Left ventricle myocardium inferior (tissue), 1 donor: ENCODE data around the gene ZNF326. TPM values are rescaled to one million over a fixed set of nuclear protein-coding genes. Genes with fewer than 3 reads are reported as not detected.

Experiments used
- DNase-seq: peaks from one replicate; pipeline ENCODE4 v3.0.0-alpha.2; 2020
- H3K27ac ChIP-seq: fragments of 200-600 bp; replicated peaks from 2 replicates; pipeline ENCODE4 v1.8.0; 2021
- H3K27me3 ChIP-seq: fragments of 200-600 bp; 2 replicates; pipeline ENCODE4 v1.8.0; 2021; ENCODE audit warnings: low read depth
- H3K36me3 ChIP-seq: fragments of 200-600 bp; 2 replicates; pipeline ENCODE4 v1.8.0; 2021
- H3K4me1 ChIP-seq: fragments of 200-600 bp; 2 replicates; pipeline ENCODE4 v1.8.0; 2021
- H3K4me3 ChIP-seq: fragments of 200-600 bp; 2 replicates; pipeline ENCODE4 v1.8.0; 2021; ENCODE audit warnings: mild to moderate bottlenecking, moderate library complexity
- H3K9me3 ChIP-seq: fragments of 200-600 bp; replicated peaks from 2 replicates; pipeline ENCODE4 v1.8.0; 2021
- intact Hi-C: fragments of 100-400 bp; cut with micrococcal nuclease; formaldehyde crosslinking; loops from one replicate; pipeline ENCODE4 v1.11.0; 2022
- total RNA-seq: library from RNA; stranded (reverse); fragmentation: NEBNext Ultra II Directional; extraction: Animal tissue kit (Norgen Biotek cat#: 25700); gene quantifications from one replicate; pipeline ENCODE4 v1.2.1, GENCODE V29; 2021
- TF ChIP-seq, protein P1 (sequence below): fragments of 200-600 bp; IDR thresholded peaks from 2 replicates; pipeline ENCODE4 v1.8.0; 2021; ENCODE audit warnings: antibody characterized with exemption, mild to moderate bottlenecking, borderline replicate concordance
- donor health status: DM: no; HTN: yes; CAD: no; lungs with severe emphysema.

The ZNF326 gene
- total RNA-seq, 1 donor from 2014 or later: 18.1 TPM

DNA sequence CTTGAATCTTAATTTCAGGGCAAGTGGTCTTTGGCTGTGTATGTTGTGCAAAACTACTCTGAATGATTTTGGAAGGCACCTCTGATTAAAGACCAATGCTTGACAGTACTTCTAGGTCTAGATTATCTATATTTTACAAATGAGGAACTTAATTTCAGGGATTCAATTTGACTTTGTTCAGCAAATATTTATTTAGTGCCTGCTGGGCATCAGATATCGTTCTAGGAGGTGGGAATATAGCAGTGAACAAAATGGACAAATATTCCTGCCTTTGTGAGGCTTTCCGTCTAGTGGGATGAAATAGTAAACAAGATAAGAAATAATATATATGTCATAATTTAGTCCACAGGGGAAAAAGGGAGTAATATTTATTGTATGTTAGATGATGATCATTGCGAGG is 4.7 kb downstream of the ZNF326 start:
- TF ChIP-seq, protein P1, sequence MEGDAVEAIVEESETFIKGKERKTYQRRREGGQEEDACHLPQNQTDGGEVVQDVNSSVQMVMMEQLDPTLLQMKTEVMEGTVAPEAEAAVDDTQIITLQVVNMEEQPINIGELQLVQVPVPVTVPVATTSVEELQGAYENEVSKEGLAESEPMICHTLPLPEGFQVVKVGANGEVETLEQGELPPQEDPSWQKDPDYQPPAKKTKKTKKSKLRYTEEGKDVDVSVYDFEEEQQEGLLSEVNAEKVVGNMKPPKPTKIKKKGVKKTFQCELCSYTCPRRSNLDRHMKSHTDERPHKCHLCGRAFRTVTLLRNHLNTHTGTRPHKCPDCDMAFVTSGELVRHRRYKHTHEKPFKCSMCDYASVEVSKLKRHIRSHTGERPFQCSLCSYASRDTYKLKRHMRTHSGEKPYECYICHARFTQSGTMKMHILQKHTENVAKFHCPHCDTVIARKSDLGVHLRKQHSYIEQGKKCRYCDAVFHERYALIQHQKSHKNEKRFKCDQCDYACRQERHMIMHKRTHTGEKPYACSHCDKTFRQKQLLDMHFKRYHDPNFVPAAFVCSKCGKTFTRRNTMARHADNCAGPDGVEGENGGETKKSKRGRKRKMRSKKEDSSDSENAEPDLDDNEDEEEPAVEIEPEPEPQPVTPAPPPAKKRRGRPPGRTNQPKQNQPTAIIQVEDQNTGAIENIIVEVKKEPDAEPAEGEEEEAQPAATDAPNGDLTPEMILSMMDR: no peak
- H3K4me3 ChIP-seq: no peak overlapping the region
- intact Hi-C loops: no loop called here
- H3K4me1 ChIP-seq: peaks cover 83% of the 10 kb centered on the region
- H3K27me3 ChIP-seq: no peaks in the 10 kb centered on the region
- no peaks in the 10 kb centered on the region for H3K9me3 ChIP-seq
- no peak overlapping the region for H3K27ac ChIP-seq
- DNase-seq: no peak
- no peaks in the 10 kb centered on the region for H3K36me3 ChIP-seq

DNA sequence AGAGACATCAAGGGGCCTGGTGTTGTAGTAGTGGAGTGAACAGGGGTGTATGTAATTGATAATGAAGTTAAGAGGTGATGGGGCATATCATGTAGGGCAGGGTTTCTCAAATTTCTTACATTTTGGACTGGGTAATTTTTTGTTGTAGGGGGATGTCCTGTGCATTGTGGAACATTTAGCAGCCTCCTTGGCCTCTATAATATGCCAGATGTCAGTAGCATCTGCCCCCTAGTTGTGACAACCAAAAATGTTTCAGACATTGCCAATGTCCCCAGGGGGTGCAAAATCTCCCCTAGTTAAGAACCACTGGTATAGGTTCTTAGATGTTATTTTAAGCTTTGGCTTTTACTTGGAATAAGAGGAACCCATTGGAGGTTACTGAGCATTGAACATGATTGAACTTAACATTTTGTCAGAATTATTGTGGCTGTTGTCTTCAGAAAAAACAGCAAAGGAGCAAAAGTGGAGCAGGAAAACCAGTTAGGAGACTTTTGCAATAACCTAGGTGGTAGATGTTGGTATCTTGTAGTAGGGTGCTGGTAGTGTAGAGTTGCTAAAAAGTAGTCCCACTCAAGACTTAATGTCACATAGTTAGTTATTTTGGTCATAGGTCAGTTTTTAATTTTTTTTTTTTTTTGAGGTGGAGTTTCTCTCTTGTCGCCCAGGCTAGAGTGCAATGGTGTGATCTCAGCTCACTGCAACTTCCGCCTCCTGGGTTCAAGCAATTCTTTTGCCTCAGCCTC is 6.2 kb downstream of the ZNF326 start:
- no peak overlapping the region for H3K4me3 ChIP-seq
- intact Hi-C loops: no loop called here
- H3K27ac ChIP-seq: no peak overlapping the region
- peaks cover 71% of the 10 kb centered on the region for H3K4me1 ChIP-seq
- peaks cover 11% of the 10 kb centered on the region for H3K36me3 ChIP-seq
- H3K9me3 ChIP-seq: no peaks in the 10 kb centered on the region
- TF ChIP-seq, protein P1: no peak
- DNase-seq: no peak
- H3K27me3 ChIP-seq: no peaks in the 10 kb centered on the region

DNA sequence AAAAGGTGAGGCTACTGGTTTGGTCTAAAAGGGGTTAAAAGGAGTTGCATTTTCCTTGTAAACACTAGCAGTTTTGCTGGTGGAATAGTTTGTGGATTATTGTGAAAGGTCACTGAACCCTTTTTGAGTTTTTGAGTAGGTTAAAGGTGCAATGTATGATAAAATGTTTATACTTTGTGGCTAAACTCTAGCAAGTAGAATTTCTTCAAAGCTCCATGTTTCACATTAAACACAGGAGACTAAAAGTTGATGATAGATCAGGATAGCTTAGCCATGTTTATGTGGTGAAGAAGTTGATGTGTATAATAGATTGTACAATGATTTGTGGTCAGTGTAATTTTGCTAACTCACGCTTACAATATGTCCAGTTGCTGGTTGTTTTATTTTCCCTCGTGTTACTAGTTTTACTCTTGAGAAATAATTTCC is 13.1 kb downstream of the ZNF326 start:
- Histone ChIP-seq H3K36me3 (peaks cover 58% of the 10 kb centered on the region), H3K4me3 (no peak overlapping the region), H3K27ac (no peak overlapping the region), H3K9me3 (no peaks in the 10 kb centered on the region), H3K27me3 (no peaks in the 10 kb centered on the region), H3K4me1 (peaks cover 11% of the 10 kb centered on the region)
- no peak for DNase-seq
- intact Hi-C loops: no loop called here
- TF ChIP-seq, protein P1: no peak

DNA sequence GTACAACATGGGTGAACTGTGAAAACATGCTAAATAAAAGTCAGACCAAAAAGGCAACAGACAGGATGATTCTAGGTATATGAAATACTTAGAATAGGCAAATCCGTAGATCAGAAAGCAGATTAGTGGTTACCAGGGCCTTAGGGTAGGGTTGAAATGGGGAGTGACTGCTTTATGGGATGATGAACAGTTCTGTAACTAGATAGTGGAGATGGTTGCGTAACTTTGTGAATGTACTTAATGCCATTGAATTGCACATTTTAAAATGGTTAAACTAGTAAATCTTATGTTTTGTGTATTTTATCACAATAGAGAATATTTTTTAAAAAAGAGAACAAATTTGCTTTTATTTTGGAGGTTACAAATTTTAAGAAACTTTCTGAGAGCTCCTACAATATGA is 17.4 kb downstream of the ZNF326 start:
- H3K4me1 ChIP-seq: peaks cover 8% of the 10 kb centered on the region
- no peak for DNase-seq
- H3K27me3 ChIP-seq: no peaks in the 10 kb centered on the region
- TF ChIP-seq, protein P1: no peak
- H3K9me3 ChIP-seq: no peaks in the 10 kb centered on the region
- H3K4me3 ChIP-seq: no peak overlapping the region
- intact Hi-C loops: no loop called here
- H3K27ac ChIP-seq: no peak overlapping the region
- peaks cover 85% of the 10 kb centered on the region for H3K36me3 ChIP-seq

DNA sequence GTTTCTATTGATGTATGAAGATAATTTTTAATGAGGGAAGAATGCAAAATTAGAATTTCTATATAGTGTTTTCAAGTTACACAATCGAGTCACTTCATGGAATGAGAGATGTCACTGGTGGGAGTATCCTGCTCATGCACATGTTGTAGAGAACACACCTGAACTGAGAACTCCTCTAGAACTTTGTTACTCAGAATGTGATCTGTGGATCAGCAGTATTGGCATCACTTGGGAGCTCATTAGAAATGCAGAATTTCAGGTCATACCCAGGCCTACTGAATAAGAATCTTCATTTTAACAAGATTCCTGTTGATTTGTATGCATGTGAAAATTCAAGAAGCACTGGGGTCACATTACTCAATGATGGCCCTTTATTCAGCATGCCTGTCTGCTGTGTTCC is 28.8 kb downstream of the ZNF326 start:
- H3K27me3 ChIP-seq: no peaks in the 10 kb centered on the region
- H3K9me3 ChIP-seq: peaks cover 26% of the 10 kb centered on the region
- peaks cover 100% of the 10 kb centered on the region for H3K36me3 ChIP-seq
- H3K4me1 ChIP-seq: no peaks in the 10 kb centered on the region
- no peak for DNase-seq
- intact Hi-C loops: no loop called here
- TF ChIP-seq, protein P1: no peak
- H3K27ac ChIP-seq: no peak overlapping the region
- no peak overlapping the region for H3K4me3 ChIP-seq
